ENCODE data around the gene PLCB2. TPM values are rescaled to one million over a fixed set of nuclear protein-coding genes. Genes with fewer than 3 reads are reported as not detected.

Gene PLCB2
- total RNA-seq, 3 donors from 2014 or later (not counting 1 experiment from before 2014, with no cell fraction given) = 345 to 440 (median 432) TPM

- H3K4me1 Mint-ChIP-seq = peaks cover 0 to 10% of the 10 kb centered on the region in 2 donors
- no peak for TF ChIP-seq CTCF (IDR thresholded peaks at IDR 0.05)
- Histone ChIP-seq H3K27ac (ENCODE audit: low read length) (no peak overlapping the region), H3K4me3 (ENCODE audit: low read length) (no peak overlapping the region), H3K9me3 (ENCODE audit: control insufficient read depth, insufficient read depth, low read length) (no peaks in the 10 kb centered on the region), H3K36me3 (ENCODE audit: control insufficient read depth, insufficient read depth, low read length) (no peaks in the 10 kb centered on the region), H3K27me3 (ENCODE audit: control insufficient read depth, insufficient read depth, low read length) (peaks cover 19% of the 10 kb centered on the region), H3K4me1 (ENCODE audit: control insufficient read depth, insufficient read depth, low read length) (peaks cover 33% of the 10 kb centered on the region)
- H3K27me3 Mint-ChIP-seq (ENCODE audit: low read depth in 2 of 2) = peaks cover 11 to 29% of the 10 kb centered on the region in 2 donors
- intact Hi-C loops (cut with micrococcal nuclease) = no loop called here
- 92% methylated on average over 43 of the region's 43 CpGs for WGBS (ENCODE audit: insufficient coverage)
- no peak overlapping the region for H3K27ac Mint-ChIP-seq
- DNase-seq = no peak
- H3K9me3 Mint-ChIP-seq = no peaks in the 10 kb centered on the region
- peak overlapping the region; percentile 75 for H3K4me3 Mint-ChIP-seq
- H3K36me3 Mint-ChIP-seq = no peaks in the 10 kb centered on the region
- no peak for ATAC-seq
These were observed 26.5 kb downstream of the PLCB2 start for GRCh38 chr15:40281057-40281800.

- no peaks in the 10 kb centered on the region for H3K9me3 ChIP-seq (ENCODE audit: control insufficient read depth, insufficient read depth, low read length)
- H3K36me3 Mint-ChIP-seq = no peaks in the 10 kb centered on the region
- DNase-seq (no peak), ATAC-seq (no peak)
- intact Hi-C loops (cut with micrococcal nuclease) = no loop called here
- H3K4me3 Mint-ChIP-seq = peak overlapping the region; percentile 75
- H3K4me3 ChIP-seq (ENCODE audit: low read length) = no peak overlapping the region
- H3K27ac ChIP-seq (ENCODE audit: low read length) = no peak overlapping the region
- H3K4me1 ChIP-seq (ENCODE audit: control insufficient read depth, insufficient read depth, low read length) = peaks cover 38% of the 10 kb centered on the region
- H3K9me3 Mint-ChIP-seq = no peaks in the 10 kb centered on the region
- H3K27ac Mint-ChIP-seq = no peak overlapping the region
- TF ChIP-seq CTCF (IDR thresholded peaks at IDR 0.05) = no peak
- 94% methylated on average over 29 of the region's 30 CpGs for WGBS (ENCODE audit: insufficient coverage)
- H3K4me1 Mint-ChIP-seq = peaks cover 0 to 10% of the 10 kb centered on the region in 2 donors
- H3K27me3 Mint-ChIP-seq (ENCODE audit: low read depth in 2 of 2) = peaks cover 11 to 29% of the 10 kb centered on the region in 2 donors
- peaks cover 19% of the 10 kb centered on the region for H3K27me3 ChIP-seq (ENCODE audit: control insufficient read depth, insufficient read depth, low read length)
- H3K36me3 ChIP-seq (ENCODE audit: control insufficient read depth, insufficient read depth, low read length) = no peaks in the 10 kb centered on the region
These were observed 27.3 kb downstream of the PLCB2 start for GRCh38 chr15:40280260-40281056.

- WGBS (ENCODE audit: insufficient coverage) = 47% methylated on average over 40 of the region's 40 CpGs
- no peaks in the 10 kb centered on the region for H3K36me3 Mint-ChIP-seq
- H3K4me3 ChIP-seq (ENCODE audit: low read length) = no peak overlapping the region
- H3K27ac Mint-ChIP-seq = no peak overlapping the region
- H3K27ac ChIP-seq (ENCODE audit: low read length) = no peak overlapping the region
- ATAC-seq = peak; percentile 49 to 53 (median 52)
- H3K9me3 Mint-ChIP-seq = no peaks in the 10 kb centered on the region
- no peak overlapping the region for H3K4me3 Mint-ChIP-seq
- peaks cover 19% of the 10 kb centered on the region for H3K27me3 ChIP-seq (ENCODE audit: control insufficient read depth, insufficient read depth, low read length)
- peaks cover 0 to 13% of the 10 kb centered on the region in 2 donors for H3K4me1 Mint-ChIP-seq
- peaks cover 11 to 29% of the 10 kb centered on the region in 2 donors for H3K27me3 Mint-ChIP-seq (ENCODE audit: low read depth in 2 of 2)
- peak; percentile 73 to 82 for DNase-seq
- peak; percentile 100 for TF ChIP-seq CTCF (IDR thresholded peaks at IDR 0.05)
- H3K36me3 ChIP-seq (ENCODE audit: control insufficient read depth, insufficient read depth, low read length) = no peaks in the 10 kb centered on the region
- intact Hi-C loops (cut with micrococcal nuclease) = loop anchor here (1.0 to 5.0 kb wide), 4 partner anchors 31 to 492 kb away; no protein-coding TSS in a partner anchor
- H3K4me1 ChIP-seq (ENCODE audit: control insufficient read depth, insufficient read depth, low read length) = peaks cover 40% of the 10 kb centered on the region
- no peaks in the 10 kb centered on the region for H3K9me3 ChIP-seq (ENCODE audit: control insufficient read depth, insufficient read depth, low read length)
These were observed 28.1 kb downstream of the PLCB2 start for GRCh38 chr15:40279437-40280141.
